Fibroblast of lung (primary cell): Measurements from ENCODE around the gene SLC22A23.

Source experiments
- EZH2 ChIP-seq: IDR thresholded peaks from 2 replicates; pipeline ENCODE4 v1.5.1; 2012; ENCODE audit warnings: low read length, control low read depth, mild to moderate bottlenecking; ENCODE audit errors: missing control alignments
- TF ChIP-seq, protein P1 (sequence below), 2 donors: IDR thresholded peaks in 1 of 2; conservative IDR thresholded peaks in 1 of 2; 1 replicate in 1 of 2; 2 replicates in 1 of 2; pipeline ENCODE4 v1.5.1; 2011 to 2012; ENCODE audit warnings: low read length in 2 of 2, control low read depth in 1 of 2, inconsistent platforms in 1 of 2, low read depth in 1 of 2, mild to moderate bottlenecking in 1 of 2

DNA sequence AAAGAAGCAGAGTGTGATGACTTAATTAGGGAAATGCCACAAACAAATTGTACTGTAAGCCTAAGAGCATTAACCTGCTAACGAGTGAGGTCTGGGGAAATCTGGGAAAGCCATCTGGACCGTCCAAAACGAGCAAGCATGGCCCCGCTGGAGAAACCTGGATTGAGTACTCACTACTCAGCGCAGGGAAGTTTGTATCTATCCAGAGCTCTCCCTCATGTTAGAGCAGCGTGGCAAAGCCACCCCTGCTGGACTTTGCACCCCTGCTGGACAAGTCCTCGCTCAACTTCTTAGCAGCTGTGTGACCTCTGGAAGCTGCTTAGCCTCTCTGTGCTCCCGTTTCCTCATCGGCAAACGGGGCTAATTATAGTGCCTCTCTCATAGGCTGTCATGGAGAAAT lies 160.8 kb downstream of the SLC22A23 start:
- TF ChIP-seq, protein P1, sequence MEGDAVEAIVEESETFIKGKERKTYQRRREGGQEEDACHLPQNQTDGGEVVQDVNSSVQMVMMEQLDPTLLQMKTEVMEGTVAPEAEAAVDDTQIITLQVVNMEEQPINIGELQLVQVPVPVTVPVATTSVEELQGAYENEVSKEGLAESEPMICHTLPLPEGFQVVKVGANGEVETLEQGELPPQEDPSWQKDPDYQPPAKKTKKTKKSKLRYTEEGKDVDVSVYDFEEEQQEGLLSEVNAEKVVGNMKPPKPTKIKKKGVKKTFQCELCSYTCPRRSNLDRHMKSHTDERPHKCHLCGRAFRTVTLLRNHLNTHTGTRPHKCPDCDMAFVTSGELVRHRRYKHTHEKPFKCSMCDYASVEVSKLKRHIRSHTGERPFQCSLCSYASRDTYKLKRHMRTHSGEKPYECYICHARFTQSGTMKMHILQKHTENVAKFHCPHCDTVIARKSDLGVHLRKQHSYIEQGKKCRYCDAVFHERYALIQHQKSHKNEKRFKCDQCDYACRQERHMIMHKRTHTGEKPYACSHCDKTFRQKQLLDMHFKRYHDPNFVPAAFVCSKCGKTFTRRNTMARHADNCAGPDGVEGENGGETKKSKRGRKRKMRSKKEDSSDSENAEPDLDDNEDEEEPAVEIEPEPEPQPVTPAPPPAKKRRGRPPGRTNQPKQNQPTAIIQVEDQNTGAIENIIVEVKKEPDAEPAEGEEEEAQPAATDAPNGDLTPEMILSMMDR (conservative IDR thresholded peaks at IDR 0.05 in 1 of 2, IDR thresholded peaks at IDR 0.05 in 1 of 2; ENCODE audit: low read depth in 1 of 2, low read length in 2 of 2), result no peak
- no peak for TF ChIP-seq EZH2
